NCI-H2029 treated with DMSO at 0.1 percent for 48 hours (cell line): ENCODE data around the gene SPATA12.

Source experiments
- DNase-seq: peaks from one replicate; lab custom pipeline; 2025; lab: John Stamatoyannopoulos, UW

SPATA12 gene

DNA sequence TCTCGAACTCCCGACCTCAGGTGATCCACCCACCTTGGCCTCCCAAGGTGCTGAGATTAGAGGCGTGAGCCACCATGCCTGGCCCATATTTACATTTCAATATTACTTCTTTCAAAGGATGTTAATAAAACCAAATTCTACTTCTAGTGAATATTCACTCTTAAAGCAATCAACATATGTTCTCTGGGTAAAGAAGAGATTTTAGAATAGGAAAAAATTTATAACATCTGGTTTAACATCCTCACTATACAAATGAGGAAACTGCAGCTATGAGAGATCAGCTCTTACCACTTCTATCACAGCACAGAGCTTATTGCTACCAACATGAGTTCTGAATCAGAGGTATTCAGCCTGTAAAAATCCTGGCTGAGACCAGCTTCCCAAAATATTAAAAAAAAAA, 56.0 kb downstream of the SPATA12 start:
- no peak for DNase-seq

DNA sequence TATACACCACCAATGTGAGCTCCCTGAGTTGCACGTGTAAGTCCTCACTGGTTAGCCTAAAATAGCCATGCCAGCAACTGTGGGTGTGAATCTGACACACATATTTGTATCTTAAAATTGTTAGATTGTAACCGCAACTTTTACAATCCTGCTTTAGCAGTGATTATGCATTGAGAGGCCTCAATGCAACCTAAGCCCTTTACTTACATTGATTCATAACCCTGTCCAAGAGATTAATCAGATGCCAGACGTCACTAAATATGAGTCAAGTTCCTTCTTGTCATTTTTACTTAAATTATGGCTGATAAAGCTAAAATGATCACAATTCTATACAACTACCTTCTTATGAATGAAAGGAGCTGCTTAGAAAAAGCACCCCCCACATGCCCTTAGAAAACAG, 57.8 kb downstream of the SPATA12 start:
- DNase-seq, result no peak

DNA sequence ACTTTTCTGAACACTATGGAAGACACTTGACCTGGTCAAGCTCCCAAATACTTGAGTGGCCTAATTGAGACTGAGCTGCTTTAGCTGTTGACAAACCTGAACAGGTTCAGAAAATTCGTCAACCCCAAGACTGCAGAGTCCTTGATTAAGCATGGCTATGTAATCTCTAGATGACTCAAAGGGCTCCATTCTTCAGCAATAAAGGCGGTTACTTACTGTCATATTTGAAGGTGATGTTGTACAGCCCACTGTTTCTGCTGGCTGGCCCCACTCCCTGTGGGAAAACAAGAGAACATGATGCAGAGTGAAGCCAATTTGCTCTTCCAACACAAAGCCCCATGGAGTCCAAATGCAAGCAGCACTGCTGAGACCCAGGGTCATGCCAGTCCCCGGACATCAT, 59.6 kb downstream of the SPATA12 start:
- DNase-seq, result no peak

DNA sequence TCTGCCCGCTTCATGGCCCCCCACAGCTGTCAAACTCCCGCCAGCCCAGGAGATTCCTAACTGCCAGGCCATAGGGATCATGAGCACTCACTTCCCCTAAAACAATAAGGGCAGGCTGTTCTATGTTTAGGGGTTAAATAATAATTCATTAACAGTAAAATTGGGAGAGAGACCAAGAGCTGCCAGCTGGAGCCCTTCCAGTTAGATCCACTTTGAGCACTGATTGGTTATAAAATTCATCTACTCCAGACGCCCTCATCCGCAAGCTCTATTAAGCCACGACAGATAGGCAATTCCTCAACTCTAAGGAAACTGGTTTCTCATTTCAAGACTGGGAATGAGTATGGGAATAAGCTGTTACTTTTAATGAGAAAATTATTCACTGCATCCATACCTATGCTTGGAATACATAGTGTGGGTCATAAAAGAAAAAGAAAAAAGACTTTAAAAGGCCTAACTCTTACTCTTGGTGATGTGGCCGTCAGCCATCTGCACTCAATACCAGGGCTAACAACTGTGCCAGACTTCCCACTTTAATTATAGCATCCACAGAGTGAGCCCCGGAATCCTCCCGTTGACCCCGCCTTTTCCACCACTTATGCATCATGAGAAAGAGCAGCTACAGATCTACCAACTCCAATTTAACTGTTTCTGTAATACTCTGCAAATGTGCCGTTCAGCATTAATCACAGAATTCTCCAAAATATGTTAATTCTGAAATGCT, 60.1 kb downstream of the SPATA12 start:
- no peak for DNase-seq
